K562 (cell line): ENCODE measurements around the gene APPL2. TPM values are rescaled to one million over a fixed set of nuclear protein-coding genes. Genes with fewer than 3 reads are reported as not detected.

Source experiments
- ATAC-seq: fragments of 200-7000 bp; cut with Tn5 transposase; 3 replicates; pipeline ENCODE4 v1.9.1; 2020; ENCODE audit warnings: moderate library complexity
- BruUV-seq: library from RNA; stranded (reverse); fragments of 400-500 nt; replicated peaks from 2 replicates; lab custom pipeline; 2021; lab: Mats Ljungman, UMichigan
- CTCF ChIA-PET: fragments of 300-600 bp; formaldehyde crosslinking; extraction: SDS; loops from one replicate; lab custom pipeline; 2021; ENCODE audit warnings: low intra/inter-chr PET ratio; lab: Yijun Ruan, JAX
- POLR2A ChIA-PET: fragments of 300-600, 350-650 bp; sonication (Branson Sonifier 250); formaldehyde crosslinking; extraction: SDS; loops from one replicate; lab custom pipeline; 2021; ENCODE audit warnings: antibody characterized with exemption, inconsistent platforms; lab: Yijun Ruan, JAX
- DNase-seq, 4 experiments: peaks; one replicate each; pipeline versions ENCODE4 v3.0.0 to v3.0.0-alpha.2; 2011 to 2018; ENCODE audit warnings: low spot score in 3 of 4, mixed read lengths in 3 of 4; ENCODE audit errors: extremely low read depth in 1 of 4
- FAIRE-seq: peaks from 2 replicates; lab custom pipeline; 2011; peaks lifted over from hg19 to GRCh38; lab: Jason Lieb, UNC
- H2AFZ ChIP-seq: 2 replicates; pipeline ENCODE4 v1.6.0; 2011; ENCODE audit warnings: low read depth, low read length, control low read depth, inconsistent platforms
- H3K27ac ChIP-seq: fragments of 200-600 bp; 3 replicates; pipeline ENCODE4 v1.8.0; 2011; ENCODE audit warnings: low read depth, mild to moderate bottlenecking, control low read depth, inconsistent platforms, low read length, moderate library complexity, mixed read lengths; ENCODE audit errors: extremely low read depth
- H3K27me3 ChIP-seq, 2 experiments: fragments of 300-600 bp in 1 of 2; 2 replicates in 1 of 2; 3 replicates in 1 of 2; pipeline versions ENCODE4 v1.6.0 to v1.8.0; 2011; ENCODE audit warnings: inconsistent platforms in 2 of 2, low read length in 2 of 2, mild to moderate bottlenecking in 1 of 2, mixed read lengths in 1 of 2, moderate library complexity in 1 of 2; ENCODE audit not compliant: control insufficient read depth in 2 of 2, insufficient read depth in 2 of 2
- H3K36me3 ChIP-seq: fragments of 300-600 bp; 3 replicates; pipeline ENCODE4 v1.8.0; 2011; ENCODE audit warnings: mild to moderate bottlenecking, low read length, inconsistent platforms; ENCODE audit not compliant: control insufficient read depth, insufficient read depth
- H3K4me1 ChIP-seq, 2 experiments: fragments of 200-600 bp in 1 of 2; replicated peaks in 1 of 2; 2 replicates in 1 of 2; 3 replicates in 1 of 2; pipeline versions ENCODE4 v1.5.1 to v1.8.0; 2011; ENCODE audit warnings: inconsistent platforms in 2 of 2, low read length in 2 of 2, mild to moderate bottlenecking in 1 of 2, mixed read lengths in 1 of 2, moderate library complexity in 1 of 2; ENCODE audit not compliant: control insufficient read depth in 2 of 2, insufficient read depth in 2 of 2
- H3K4me2 ChIP-seq: 2 replicates; pipeline ENCODE4 v1.6.1; 2011; ENCODE audit warnings: low read length, control low read depth, inconsistent platforms, mixed read lengths; ENCODE audit not compliant: insufficient read depth
- H3K4me3 ChIP-seq: fragments of 200-600 bp; sonication (generic), shearing (Covaris generic); 2 replicates; pipeline ENCODE4 v1.5.1; 2016; ENCODE audit warnings: control low read depth, inconsistent platforms
- H3K79me2 ChIP-seq: fragments of 200-600 bp; 3 replicates; pipeline ENCODE4 v1.8.0; 2011; ENCODE audit warnings: low read length, inconsistent platforms; ENCODE audit not compliant: control insufficient read depth, insufficient read depth
- H3K9ac ChIP-seq, 2 experiments: 2 replicates each; pipeline versions ENCODE4 v1.6.0 to v1.6.1; 2011; ENCODE audit warnings: low read depth in 2 of 2, low read length in 2 of 2, control low read depth in 1 of 2, inconsistent platforms in 1 of 2, mild to moderate bottlenecking in 1 of 2, mixed read lengths in 1 of 2; ENCODE audit not compliant: insufficient read depth in 1 of 2
- H3K9me1 ChIP-seq: one replicate; pipeline ENCODE4 v1.6.0; 2011; ENCODE audit warnings: inconsistent platforms, mild to moderate bottlenecking, low read length, moderate library complexity; ENCODE audit not compliant: control insufficient read depth, insufficient read depth
- H3K9me3 ChIP-seq: replicated peaks from 2 replicates; pipeline ENCODE4 v1.5.1; 2011; ENCODE audit warnings: low read depth, low read length, inconsistent platforms; ENCODE audit not compliant: control insufficient read depth, insufficient read depth
- H4K20me1 ChIP-seq: replicated peaks from 2 replicates; pipeline ENCODE4 v1.6.1; 2011; ENCODE audit warnings: low read length, inconsistent platforms, mixed read lengths; ENCODE audit not compliant: control insufficient read depth, insufficient read depth
- CCNT2 ChIP-seq: IDR thresholded peaks from 2 replicates; pipeline ENCODE4 v1.6.1; 2011; ENCODE audit warnings: borderline replicate concordance, low read depth, mild to moderate bottlenecking, moderate library complexity, mixed read lengths, low read length; ENCODE audit not compliant: insufficient read length; ENCODE audit errors: extremely low read depth
- CEBPB ChIP-seq: fragments of 450-650 bp; IDR thresholded peaks from 2 replicates; pipeline ENCODE4 v1.6.1; 2016; ENCODE audit warnings: missing genetic modification characterization, missing compliant biosample characterization
- SRF ChIP-seq, 2 experiments: fragments of 250-450, 450-650 bp in 1 of 2; sonication (Bioruptor Pico) in 1 of 2; sonication (generic) in 1 of 2; formaldehyde crosslinking; IDR thresholded peaks; 2 replicates each; pipeline versions ENCODE4 v1.5.0 to v1.5.1; 2020 to 2022; ENCODE audit warnings: mild to moderate bottlenecking in 1 of 2, missing genetic modification reagents in 1 of 2
- WGBS: fragments of 100-300 bp; shearing (Covaris generic); methylation state at CpG from one replicate; pipeline ENCODE4 v1.1.6; 2016; ENCODE audit warnings: low coverage, mixed read lengths; ENCODE audit not compliant: insufficient coverage; ENCODE audit errors: missing lambda C conversion rate; 5-methylcytosine and 5-hydroxymethylcytosine counted together
- in situ Hi-C: fragments of 300-500 bp; cut with MboI; formaldehyde crosslinking; loops from 4 replicates; pipeline ENCODE4 v1.15.0; 2018; ENCODE audit warnings: inconsistent platforms, mixed read lengths
- intact Hi-C: fragments of 100-400 bp; cut with micrococcal nuclease; formaldehyde crosslinking; loops from 2 replicates; pipeline ENCODE4 v1.14.2; 2022
- polyA plus RNA-seq, 8 experiments: library from polyadenylated mRNA; depleted of rRNA in 4 of 8; stranded (reverse) in 5 of 8; unstranded in 3 of 8; fragments of >200 nt; fragmentation: Nextera tagmentation in 2 of 8; fragmentation: Illumina TruSeq in 1 of 8; extraction: Ambion mirVana in 2 of 8; extraction: Trizol in 1 of 8; gene quantifications; 2 replicates each; pipeline versions ENCODE4 v1.2.1 to v1.2.3, GENCODE V29; 2011 to 2014; ENCODE audit warnings: inconsistent platforms in 1 of 8, missing spikeins in 1 of 8
- total RNA-seq, 7 experiments: library from RNA; depleted of rRNA in 6 of 7; stranded (reverse); fragments of >200 nt in 6 of 7; fragmentation: Illumina TruSeq in 2 of 7; extraction: Trizol in 2 of 7; gene quantifications; 2 replicates each; pipeline versions ENCODE4 v1.2.1 to v1.2.3, GENCODE V29; 2011 to 2021; ENCODE audit warnings: low replicate concordance in 1 of 7

Gene APPL2
- total and polyA plus RNA-seq, 9 of the 15 experiments (the other 6 are each of a cell fraction or from before 2014, with no cell fraction given) = 2.1 to 14.4 (median 8.2) TPM

- H3K4me3 ChIP-seq = no peak overlapping the region
- peaks cover 5% of the 10 kb centered on the region; the same call in 1 of the 3 replicates for H3K36me3 ChIP-seq
- FAIRE-seq = no peak
- ChIA-PET CTCF (no interaction called here), POLR2A (no interaction called here)
- no peak for DNase-seq
- BruUV-seq = no TSS peak
- H3K9ac ChIP-seq = no peak overlapping the region
- H3K27ac ChIP-seq = no peak overlapping the region
- H3K9me1 ChIP-seq = no peaks in the 10 kb centered on the region
- no peak for TF ChIP-seq CCNT2
- no peak for ATAC-seq
- no peaks in the 10 kb centered on the region for H4K20me1 ChIP-seq
- no peak overlapping the region for H2AFZ ChIP-seq
- no peaks in the 10 kb centered on the region for H3K4me1 ChIP-seq
- intact Hi-C loops = no loop called here
- no peaks in the 10 kb centered on the region for H3K9me3 ChIP-seq
- no peak overlapping the region for H3K4me2 ChIP-seq
- WGBS = 73% methylated on average over 6 of the region's 6 CpGs
- H3K27me3 ChIP-seq = no peaks in the 10 kb centered on the region
- in situ Hi-C loops = no loop called here
- no peaks in the 10 kb centered on the region for H3K79me2 ChIP-seq
Observed at GRCh38 chr12:105198961-105199360, 37.0 kb downstream of the APPL2 start.

DNA sequence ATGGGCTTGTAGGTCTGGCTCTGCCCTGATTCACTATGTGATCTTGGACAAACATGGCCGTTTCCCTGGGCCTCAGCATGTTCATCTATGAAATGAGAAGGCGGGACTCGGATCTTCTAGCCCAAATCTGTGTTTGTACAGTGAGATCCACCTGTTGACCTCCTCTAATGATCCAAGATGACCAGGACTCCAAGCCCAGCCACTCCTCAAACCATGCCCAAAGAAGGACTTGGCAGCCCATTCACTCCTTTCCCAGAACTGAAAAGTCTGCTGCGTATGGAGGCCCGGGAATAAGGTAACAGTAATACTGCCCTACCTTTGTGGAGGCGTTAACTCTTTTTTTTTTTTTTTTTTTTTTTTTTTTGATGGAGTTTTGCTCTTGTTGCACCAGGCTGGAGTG lies 39.9 kb downstream of the APPL2 start:
- H2AFZ ChIP-seq = no peak overlapping the region
- 85% methylated on average over 5 of the region's 6 CpGs for WGBS
- POLR2A ChIA-PET = no interaction called here
- H3K27ac ChIP-seq = no peak overlapping the region
- intact Hi-C loops = no loop called here
- TF ChIP-seq CEBPB (tag) (no peak), SRF (CRISPR knock-in tag; IDR thresholded peaks at IDR 0.05) (peak in 1 of 2 experiments; percentile 56; a peak in 1 of 4 replicates)
- BruUV-seq = no TSS peak
- H3K4me1 ChIP-seq = no peaks in the 10 kb centered on the region
- H3K4me3 ChIP-seq = no peak overlapping the region
- no peaks in the 10 kb centered on the region for H3K9me3 ChIP-seq
- CTCF ChIA-PET = no interaction called here
- peaks cover 5% of the 10 kb centered on the region; the same call in 2 of the 3 replicates for H3K36me3 ChIP-seq
- H3K4me2 ChIP-seq = no peak overlapping the region
- no peak for FAIRE-seq
- no peak for DNase-seq
- no peak for ATAC-seq
- no peaks in the 10 kb centered on the region for H3K79me2 ChIP-seq
- H4K20me1 ChIP-seq = no peaks in the 10 kb centered on the region
- H3K9me1 ChIP-seq = no peaks in the 10 kb centered on the region
- no peak overlapping the region for H3K9ac ChIP-seq
- in situ Hi-C loops = no loop called here
- H3K27me3 ChIP-seq = no peaks in the 10 kb centered on the region
